H1 (cell line): Measurements from ENCODE around the gene GABARAPL2. TPM values are rescaled to one million over a fixed set of nuclear protein-coding genes. Genes with fewer than 3 reads are reported as not detected.
"Not testable (repeated sequence)": the region's sequence is repeated elsewhere in the genome, so short reads cannot be mapped to it uniquely, and the experiment has no call there.

Experiments used
- CTCF ChIA-PET: fragments of 300-600 bp; sonication (Branson Sonifier 250); formaldehyde crosslinking; loops from one replicate; lab custom pipeline; 2021; ENCODE audit not compliant: partially characterized antibody; lab: Charles Lee
- POLR2A ChIA-PET: fragments of 300-600 bp; sonication (Branson Sonifier 250); formaldehyde crosslinking; loops from one replicate; lab custom pipeline; 2021; ENCODE audit warnings: inconsistent platforms; ENCODE audit not compliant: partially characterized antibody; lab: Charles Lee
- DNase-seq, 2 experiments: peaks; one replicate each; pipeline versions ENCODE4 v3.0.0 to v3.0.0-alpha.2; 2010 to 2022; ENCODE audit warnings: low spot score in 2 of 2, low read depth in 1 of 2, mixed read lengths in 1 of 2
- FAIRE-seq: peaks from 2 replicates; lab custom pipeline; 2011; peaks lifted over from hg19 to GRCh38; lab: Jason Lieb, UNC
- H2AFZ ChIP-seq: 2 replicates; pipeline ENCODE4 v1.8.1; 2012; ENCODE audit warnings: low read length, inconsistent platforms
- H2AK5ac ChIP-seq: 2 replicates; pipeline ENCODE4 v1.6.1; 2013; ENCODE audit warnings: low read depth, low read length
- H2BK120ac ChIP-seq: replicated peaks from 2 replicates; pipeline ENCODE3; 2013; ENCODE audit warnings: low read depth, low read length, inconsistent platforms
- H2BK12ac ChIP-seq: 2 replicates; pipeline ENCODE4 v1.6.1; 2013; ENCODE audit warnings: low read depth, low read length
- H2BK15ac ChIP-seq: 2 replicates; pipeline ENCODE4 v1.6.1; 2013; ENCODE audit warnings: low read length
- H2BK20ac ChIP-seq: 2 replicates; pipeline ENCODE4 v1.6.1; 2013; ENCODE audit warnings: low read length
- H2BK5ac ChIP-seq: 2 replicates; pipeline ENCODE4 v1.6.1; 2013; ENCODE audit warnings: low read depth, low read length
- H3K14ac ChIP-seq: 2 replicates; pipeline ENCODE4 v1.6.1; 2013; ENCODE audit warnings: inconsistent platforms; ENCODE audit not compliant: insufficient read length
- H3K18ac ChIP-seq: 2 replicates; pipeline ENCODE4 v1.6.1; 2013; ENCODE audit warnings: low read length; ENCODE audit errors: extremely low read depth
- H3K23ac ChIP-seq: 2 replicates; pipeline ENCODE4 v1.6.1; 2013; ENCODE audit warnings: inconsistent platforms; ENCODE audit not compliant: insufficient read length
- H3K23me2 ChIP-seq: 2 replicates; pipeline ENCODE4 v1.6.1; 2013; ENCODE audit warnings: low read depth, low read length
- H3K27ac ChIP-seq: 2 replicates; pipeline ENCODE4 v1.6.1; 2011; ENCODE audit warnings: low read depth, low read length, inconsistent platforms
- H3K27me3 ChIP-seq, 4 experiments: replicated peaks in 1 of 4; 1 replicate in 1 of 4; 2 replicates in 3 of 4; pipeline versions ENCODE4 v1.6.1 to v1.8.1; 2011 to 2013; ENCODE audit warnings: low read length in 3 of 4, mild to moderate bottlenecking in 3 of 4, inconsistent platforms in 2 of 4, mixed read lengths in 2 of 4, moderate library complexity in 1 of 4; ENCODE audit not compliant: control insufficient read depth in 3 of 4, insufficient read depth in 3 of 4; ENCODE audit errors: extremely low read depth in 1 of 4
- H3K36me3 ChIP-seq, 4 experiments: 2 replicates each; pipeline versions ENCODE4 v1.6.1 to v1.8.1; 2011 to 2013; ENCODE audit warnings: mild to moderate bottlenecking in 4 of 4, low read length in 3 of 4, moderate library complexity in 2 of 4, control low read depth in 1 of 4, inconsistent platforms in 1 of 4; ENCODE audit not compliant: insufficient read depth in 4 of 4, control insufficient read depth in 2 of 4
- H3K4ac ChIP-seq: replicated peaks from 2 replicates; pipeline ENCODE3; 2013; ENCODE audit warnings: low read length, low read depth, mixed read lengths, inconsistent platforms; ENCODE audit not compliant: insufficient read length
- H3K4me1 ChIP-seq, 4 experiments: replicated peaks in 1 of 4; 1 replicate in 1 of 4; 2 replicates in 3 of 4; pipeline versions ENCODE4 v1.6.1 to v1.8.1; 2011 to 2013; ENCODE audit warnings: low read length in 3 of 4, inconsistent platforms in 2 of 4, mixed read lengths in 1 of 4; ENCODE audit not compliant: insufficient read depth in 4 of 4, control insufficient read depth in 3 of 4
- H3K4me2 ChIP-seq, 2 experiments: 2 replicates each; pipeline versions ENCODE4 v1.6.1 to v1.8.1; 2011 to 2013; ENCODE audit warnings: low read depth in 2 of 2, low read length in 2 of 2, control low read depth in 1 of 2, inconsistent platforms in 1 of 2, mild to moderate bottlenecking in 1 of 2; ENCODE audit not compliant: insufficient read depth in 1 of 2
- H3K4me3 ChIP-seq, 4 experiments: fragments of 200-600, 300-600 bp in 1 of 4; sonication (generic), shearing (Covaris generic), sonication (Bioruptor Twin) in 1 of 4; 2 replicates each; pipeline versions ENCODE4 v1.5.1 to v1.8.1; 2011 to 2016; ENCODE audit warnings: low read length in 4 of 4, low read depth in 3 of 4, control low read depth in 2 of 4, inconsistent platforms in 2 of 4, mild to moderate bottlenecking in 2 of 4, mixed read lengths in 1 of 4, moderate library complexity in 1 of 4; ENCODE audit not compliant: insufficient read depth in 2 of 4; ENCODE audit errors: extremely low read depth in 1 of 4
- H3K56ac ChIP-seq: replicated peaks from 2 replicates; pipeline ENCODE3; 2013; ENCODE audit warnings: low read depth, mild to moderate bottlenecking, mixed read lengths, low read length, inconsistent platforms; ENCODE audit not compliant: insufficient read length
- H3K79me1 ChIP-seq: 2 replicates; pipeline ENCODE4 v1.6.1; 2013; ENCODE audit warnings: low read depth, low read length, control low read depth
- H3K79me2 ChIP-seq, 2 experiments: 2 replicates each; pipeline versions ENCODE4 v1.6.1 to v1.8.1; 2012 to 2013; ENCODE audit warnings: low read length in 2 of 2, mild to moderate bottlenecking in 2 of 2, inconsistent platforms in 1 of 2; ENCODE audit not compliant: insufficient read depth in 2 of 2, control insufficient read depth in 1 of 2
- H3K9ac ChIP-seq, 4 experiments: replicated peaks in 1 of 4; 1 replicate in 1 of 4; 2 replicates in 3 of 4; pipeline versions ENCODE4 v1.6.1 to v1.8.1; 2011 to 2013; ENCODE audit warnings: low read depth in 3 of 4, low read length in 3 of 4, control low read depth in 2 of 4, mild to moderate bottlenecking in 2 of 4, moderate library complexity in 2 of 4, inconsistent platforms in 1 of 4; ENCODE audit errors: extremely low read depth in 1 of 4
- H3K9me3 ChIP-seq, 2 experiments: 2 replicates each; pipeline versions ENCODE4 v1.6.1 to v1.8.1; 2012 to 2013; ENCODE audit warnings: mild to moderate bottlenecking in 2 of 2, moderate library complexity in 2 of 2, control low read depth in 1 of 2, inconsistent platforms in 1 of 2, low read depth in 1 of 2, low read length in 1 of 2, mixed read lengths in 1 of 2; ENCODE audit not compliant: insufficient read depth in 2 of 2
- H4K20me1 ChIP-seq, 2 experiments: replicated peaks in 1 of 2; 2 replicates each; pipeline versions ENCODE3 to v1.8.1; 2011 to 2013; ENCODE audit warnings: inconsistent platforms in 2 of 2, low read length in 2 of 2, mild to moderate bottlenecking in 1 of 2; ENCODE audit not compliant: insufficient read depth in 2 of 2, control insufficient read depth in 1 of 2
- H4K5ac ChIP-seq: 2 replicates; pipeline ENCODE4 v1.6.1; 2013; ENCODE audit warnings: low read length, low read depth, mixed read lengths, inconsistent platforms; ENCODE audit not compliant: insufficient read length
- H4K8ac ChIP-seq: 2 replicates; pipeline ENCODE4 v1.8.0; 2013; ENCODE audit warnings: mild to moderate bottlenecking, moderate library complexity, low read length, inconsistent platforms; ENCODE audit not compliant: insufficient read depth; ENCODE audit errors: extremely low read depth
- H4K91ac ChIP-seq: replicated peaks from 2 replicates; pipeline ENCODE3; 2013; ENCODE audit warnings: low read length, mixed read lengths, inconsistent platforms; ENCODE audit not compliant: insufficient read length
- WGBS, 2 experiments: shearing (Covaris generic) in 1 of 2; methylation state at CpG; one replicate each; pipeline versions ENCODE4 v1.1.6 to v1.1.7; 2013 to 2015; ENCODE audit warnings: low lambda C conversion rate in 2 of 2, mixed read lengths in 2 of 2, inconsistent platforms in 1 of 2, low coverage in 1 of 2, missing lambda C conversion rate in 1 of 2; ENCODE audit not compliant: insufficient replicate concordance in 2 of 2, insufficient coverage in 1 of 2, insufficient read length in 1 of 2; ENCODE audit errors: extremely low coverage in 1 of 2, missing lambda C conversion rate in 1 of 2; 5-methylcytosine and 5-hydroxymethylcytosine counted together
- polyA plus RNA-seq, 7 experiments: library from polyadenylated mRNA; depleted of rRNA in 3 of 7; stranded (reverse) in 5 of 7; unstranded in 2 of 7; fragments of >200 nt in 5 of 7; fragments of 200-250 nt in 2 of 7; gene quantifications; 1 replicate in 5 of 7; 2 replicates in 1 of 7; 4 replicates in 1 of 7; pipeline versions ENCODE4 v1.2.1 to v1.2.3, GENCODE V29; 2011 to 2013; ENCODE audit warnings: missing spikeins in 2 of 7, mixed read lengths in 2 of 7
- total RNA-seq: library from RNA; stranded (reverse); fragmentation: NEBNext Ultra II Directional; extraction: Animal tissue kit (Norgen Biotek cat#: 25700); gene quantifications from 2 replicates; pipeline ENCODE4 v1.2.1, GENCODE V29; 2021

The GABARAPL2 gene
- total and polyA plus RNA-seq, 2 of the 8 experiments (the other 6 are each of a cell fraction or from before 2014, with no cell fraction given) = 65.8 to 71.3 TPM

DNA sequence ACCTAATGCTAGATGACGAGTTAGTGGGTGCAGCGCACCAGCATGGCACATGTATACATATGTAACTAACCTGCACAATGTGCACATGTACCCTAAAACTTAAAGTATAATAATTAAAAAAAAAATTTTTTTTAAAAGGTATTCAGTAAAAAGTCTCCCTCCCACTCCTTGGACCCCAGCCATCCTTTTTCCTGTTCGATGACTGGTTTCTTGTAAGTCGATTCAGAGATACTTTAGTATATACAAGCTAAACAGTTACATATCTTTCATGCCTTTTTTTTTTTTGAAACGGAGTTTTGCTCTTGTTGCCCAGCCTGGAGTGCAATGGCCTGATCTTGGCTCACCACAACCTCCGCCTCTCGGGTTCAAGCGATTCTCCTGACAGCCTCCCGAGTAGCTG lies 25.7 kb downstream of the GABARAPL2 start:
- H3K79me2 ChIP-seq, H3K27me3 ChIP-seq, H3K18ac ChIP-seq, H3K4me2 ChIP-seq, H4K8ac ChIP-seq, H3K9ac ChIP-seq, H3K56ac ChIP-seq, H3K4me3 ChIP-seq, DNase-seq, H2BK15ac ChIP-seq, H2AFZ ChIP-seq, H3K14ac ChIP-seq, H2BK5ac ChIP-seq, H2BK12ac ChIP-seq, H2BK120ac ChIP-seq, H3K4ac ChIP-seq, H3K9me3 ChIP-seq, H4K5ac ChIP-seq, H3K36me3 ChIP-seq, H3K23ac ChIP-seq, H3K23me2 ChIP-seq, H3K79me1 ChIP-seq, H3K27ac ChIP-seq, H2AK5ac ChIP-seq, H4K91ac ChIP-seq, H4K20me1 ChIP-seq, H2BK20ac ChIP-seq, FAIRE-seq: not testable (repeated sequence)
- 98% methylated on average over 8 of the region's 9 CpGs; no CpG with 5 or more reads in 1 of the 2 experiments for WGBS, 2 experiments
- ChIA-PET POLR2A (interaction anchor here (0.6 to 1.6 kb wide), 5 partner anchors 13 to 337 kb away, joined by 3 to 7 read pairs (median 3); partner anchors contain the start of gene ADAT1), CTCF (interaction anchor here (0.6 to 2.1 kb wide), 7 partner anchors 8 to 70 kb away, joined by 3 to 12 read pairs (median 5); partner anchors contain the start of gene CHST5)
- H3K4me1 ChIP-seq = peaks cover 5 to 18% (median 16%) of the 10 kb centered on the region in 4 experiments; a peak in 6 of 7 replicates
